HG03064 (cell line): ENCODE results near the gene TBC1D10B.
"Not testable (repeated sequence)": the region's sequence is repeated elsewhere in the genome, so short reads cannot be mapped to it uniquely, and the experiment has no call there.

Experiments
- ATAC-seq: cut with Tn5 transposase; IDR thresholded peaks from one replicate; pipeline ENCODE4 v1.9.1; 2021; ENCODE audit warnings: low read depth; ENCODE audit not compliant: unreplicated experiment

The TBC1D10B gene

GRCh38 chr16:30357715-30358576 is 12.3 kb downstream of the TBC1D10B start:
- ATAC-seq: no peak

GRCh38 chr16:30357085-30357714 is 13.1 kb downstream of the TBC1D10B start:
- no peak for ATAC-seq

- ATAC-seq: no peak
These were observed 13.8 kb downstream of the TBC1D10B start for GRCh38 chr16:30356401-30357084.

GRCh38 chr16:30355954-30356308 is 14.4 kb downstream of the TBC1D10B start:
- no peak for ATAC-seq

- ATAC-seq: peak; percentile 42
These were observed 14.9 kb downstream of the TBC1D10B start, which contains the start of gene CD2BP2 for GRCh38 chr16:30355144-30355953. CD2BP2 (minus strand) TSS chr16:30355308; CDS start chr16:30354681, 627 bp downstream.

GRCh38 chr16:30354423-30355143 is 15.7 kb downstream of the TBC1D10B start:
- no peak for ATAC-seq

GRCh38 chr16:30353438-30354129 is 16.7 kb downstream of the TBC1D10B start:
- no peak for ATAC-seq

GRCh38 chr16:30352488-30353401 is 17.5 kb downstream of the TBC1D10B start:
- no peak for ATAC-seq

- no peak for ATAC-seq
These were observed 18.5 kb downstream of the TBC1D10B start for GRCh38 chr16:30351586-30352419.

GRCh38 chr16:30351001-30351441 is 19.3 kb downstream of the TBC1D10B start:
- ATAC-seq: no peak

- ATAC-seq: peak; percentile 52
These were observed 20.0 kb downstream of the TBC1D10B start for GRCh38 chr16:30350134-30350871.

GRCh38 chr16:30349675-30350074 is 20.6 kb downstream of the TBC1D10B start:
- no peak for ATAC-seq

- ATAC-seq: no peak
These were observed 21.4 kb downstream of the TBC1D10B start for GRCh38 chr16:30348929-30349328.

GRCh38 chr16:30348113-30348512 is 22.2 kb downstream of the TBC1D10B start:
- ATAC-seq: no peak

GRCh38 chr16:30346286-30346685 is 24.0 kb downstream of the TBC1D10B start:
- no peak for ATAC-seq

- not testable (repeated sequence) for ATAC-seq
These were observed 26.8 kb downstream of the TBC1D10B start for GRCh38 chr16:30343491-30343820.
